ENCODE results near the gene CCDC126. TPM values are rescaled to one million over a fixed set of nuclear protein-coding genes. Genes with fewer than 3 reads are reported as not detected.

CCDC126 gene
- total RNA-seq (2011; cell fraction: chromatin; rRNA removed; ENCODE audit: low replicate concordance), result 6.0 and 13.2 TPM in 2 replicates
- 5.0 and 5.3 TPM in 2 replicates for total RNA-seq (2011; cell fraction: nucleolus; rRNA removed)
- 6.1 and 10.1 TPM in 2 replicates for total RNA-seq (2011; cell fraction: nucleoplasm; rRNA removed)
- total RNA-seq (2014; rRNA removed), result 3.0 and 6.5 TPM in 2 replicates
- total RNA-seq (2014; rRNA removed; fragmentation: Illumina TruSeq; extraction: Trizol), result 5.8 and 6.4 TPM in 2 replicates
- total RNA-seq (2015; rRNA removed; fragmentation: Illumina TruSeq; extraction: Trizol), result 6.1 and 7.5 TPM in 2 replicates
- 5.2 TPM in 2 replicates for total RNA-seq (2021)
- polyA plus RNA-seq (2011; rRNA removed), result 3.1 and 3.6 TPM in 2 replicates
- 1.6 and 2.4 TPM in 2 replicates for polyA plus RNA-seq (2011; cell fraction: cytosol; rRNA removed)
- 2.7 TPM in 2 replicates for polyA plus RNA-seq (2011; cell fraction: nucleus; rRNA removed)
- 3.8 and 4.3 TPM in 2 replicates for polyA plus RNA-seq (2012)
- polyA plus RNA-seq (2014; fragmentation: Illumina TruSeq; extraction: Trizol), result 4.5 and 4.7 TPM in 2 replicates
- 10 to 100 TPM; 14.3 to 16.2 TPM for polyA plus RNA-seq (2014; fragmentation: Nextera tagmentation; extraction: Ambion mirVana)
- polyA plus RNA-seq (2014; rRNA removed), result 3.9 and 4.3 TPM in 2 replicates
- polyA minus RNA-seq (2011; rRNA and poly(A)+ RNA removed), result 8.1 and 9.8 TPM in 2 replicates
- polyA minus RNA-seq (2011; cell fraction: cytosol; rRNA and poly(A)+ RNA removed), result 2.3 and 3.3 TPM in 2 replicates
- 3.8 and 5.1 TPM in 2 replicates for polyA minus RNA-seq (2011; cell fraction: nucleus; rRNA and poly(A)+ RNA removed)
- Bru-seq, nascent RNA, result percentile 58 among the genes with signal in this experiment
- percentile 61 among the genes with signal in this experiment for BruChase-seq, experiment 1, labeled RNA remaining after a 2-hour chase
- BruChase-seq, experiment 2, labeled RNA remaining after a 6-hour chase, result percentile 64 among the genes with signal in this experiment
- long read RNA-seq, experiment 1, transcript CCDC126-201 (4 exons, 2,473 nt), result major isoform, 12 of 24 reads
- long read RNA-seq, experiment 1, partial matches to known transcripts, result 0 of 24 reads
- long read RNA-seq, experiment 1, other reads (novel, unspliced or antisense), result 6 of 24 reads
- long read RNA-seq, experiment 2, partial matches to known transcripts, result 0 of 4 reads
- long read RNA-seq, experiment 2, other reads (novel, unspliced or antisense), result 2 of 4 reads
- long read RNA-seq, experiment 3, partial matches to known transcripts, result 1 of 3 reads
- long read RNA-seq, experiment 3, other reads (novel, unspliced or antisense), result 0 of 3 reads

- intact Hi-C loops (cut with micrococcal nuclease), result no loop called here
- Histone ChIP-seq H3K36me3 (ENCODE audit: control insufficient read depth, insufficient read depth, low read length) (no peaks in the 10 kb centered on the region), H3K4me3 (peak within 1 kb of the TSS; percentile 77), H3K27ac (ENCODE audit: extremely low read depth, low read depth, low read length) (peak within 1 kb of the TSS; percentile 70), H3K9ac (ENCODE audit: insufficient read depth in 1 of 2, low read depth in 2 of 2, low read length in 2 of 2) (peak within 1 kb of the TSS; percentile 48 to 93), H3K27me3 (ENCODE audit: control insufficient read depth in 2 of 2, insufficient read depth in 2 of 2, low read length in 2 of 2) (no peaks in the 10 kb centered on the region), H3K9me1 (ENCODE audit: control insufficient read depth, insufficient read depth, low read length) (no peaks in the 10 kb centered on the region), H4K20me1 (replicated peaks; ENCODE audit: control insufficient read depth, insufficient read depth, low read length) (no peaks in the 10 kb centered on the region), H3K4me2 (ENCODE audit: insufficient read depth, low read length) (peak within 1 kb of the TSS; percentile 82), H3K4me1 (replicated peaks in 1 of 2; ENCODE audit: control insufficient read depth in 2 of 2, insufficient read depth in 2 of 2, low read length in 2 of 2) (peaks cover 15 to 26% of the 10 kb centered on the region in 2 experiments), H3K9me3 (replicated peaks; ENCODE audit: control insufficient read depth, insufficient read depth, low read depth, low read length) (no peaks in the 10 kb centered on the region; the same call in 1 of the 2 replicates), H2AFZ (ENCODE audit: low read depth, low read length) (peak within 1 kb of the TSS; percentile 98), H3K79me2 (ENCODE audit: control insufficient read depth, insufficient read depth, low read length) (no peaks in the 10 kb centered on the region)
- in situ Hi-C loops (cut with MboI), result no loop called here
- WGBS (ENCODE audit: insufficient coverage, low coverage, missing lambda C conversion rate), result 2% methylated on average over 70 of the region's 99 CpGs
- ChIA-PET POLR2A (interaction anchor here (0.6 to 1.8 kb wide), 10 partner anchors 11 to 1528 kb away, joined by 3 to 5 read pairs (median 3); partner anchors contain the start of gene CYCS), CTCF (ENCODE audit: low intra/inter-chr PET ratio) (no interaction called here)
- DNase-seq (ENCODE audit: extremely low read depth in 1 of 4, low spot score in 3 of 4) (peak; percentile 91 to 95 (median 91)), ATAC-seq (peak; percentile 95), FAIRE-seq (peak; percentile 84)
- BruUV-seq (replicated peaks), result no TSS peak
- TF ChIP-seq HMBOX1 (IDR thresholded peaks at IDR 0.05) (no peak), SMARCE1 (IDR thresholded peaks at IDR 0.05) (no peak), PHF20 (IDR thresholded peaks at IDR 0.05; ENCODE audit: partially characterized antibody) (no peak), ZNF584 (CRISPR knock-in tag; IDR thresholded peaks at IDR 0.05; ENCODE audit: low read depth) (no peak), ZNF398 (CRISPR knock-in tag; IDR thresholded peaks at IDR 0.05) (no peak), MCM3 (IDR thresholded peaks at IDR 0.05) (no peak), CBX8 (IDR thresholded peaks at IDR 0.05; ENCODE audit: borderline replicate concordance, extremely low read depth, low read depth, low read length, poor library complexity, severe bottlenecking) (no peak), ELF4 (CRISPR knock-in tag; IDR thresholded peaks at IDR 0.05) (no peak), ZNF511 (CRISPR knock-in tag; IDR thresholded peaks at IDR 0.05) (peak; percentile 87; the same call in 1 of the 2 replicates), NR2F6 (CRISPR knock-in tag; IDR thresholded peaks at IDR 0.05) (no peak), TEAD2 (tag; IDR thresholded peaks at IDR 0.05) (no peak), BCOR (IDR thresholded peaks at IDR 0.05) (peak; percentile 55), HIVEP1 (CRISPR knock-in tag; IDR thresholded peaks at IDR 0.05) (no peak)
Measured at GRCh38 chr7:23597094-23598091, at the start of gene CCDC126. TSS of gene CCDC126 (plus strand) at chr7:23597382. CDS start at chr7:23611316, 13,934 bp downstream.
